Colonic mucosa (tissue), 4 donors: Measurements from ENCODE around the gene UBE2F. TPM values are rescaled to one million over a fixed set of nuclear protein-coding genes. Genes with fewer than 3 reads are reported as not detected.
A peak's percentile ranks its signal among the peaks of the same experiment; 100 is the strongest.
"Not testable (repeated sequence)": the region's sequence is repeated elsewhere in the genome, so short reads cannot be mapped to it uniquely, and the experiment has no call there.

Experiments
- DNase-seq: peaks from one replicate; pipeline ENCODE4 v3.0.0-alpha.2; 2020
- H3K27ac ChIP-seq: fragments of 200-600 bp; one replicate; pipeline ENCODE4 v1.8.0; 2021
- H3K27me3 ChIP-seq: fragments of 200-600 bp; one replicate; pipeline ENCODE4 v1.8.0; 2021
- H3K36me3 ChIP-seq: fragments of 200-600 bp; one replicate; pipeline ENCODE4 v1.8.0; 2021
- H3K4me1 ChIP-seq: fragments of 200-600 bp; one replicate; pipeline ENCODE4 v1.8.0; 2021; ENCODE audit warnings: mild to moderate bottlenecking
- H3K4me3 ChIP-seq: fragments of 200-600 bp; one replicate; pipeline ENCODE4 v1.8.0; 2021
- H3K9ac ChIP-seq, 2 donors: one replicate each; pipeline ENCODE4 v1.7.0; 2013; ENCODE audit warnings: control low read depth in 2 of 2, low read depth in 2 of 2, low read length in 2 of 2
- H3K9me3 ChIP-seq: fragments of 200-600 bp; one replicate; pipeline ENCODE4 v1.8.0; 2021
- CTCF ChIP-seq: fragments of 200-600 bp; IDR thresholded peaks from one replicate; pipeline ENCODE4 v1.8.0; 2022; ENCODE audit warnings: antibody characterized with exemption, mild to moderate bottlenecking
- intact Hi-C: fragments of 100-400 bp; cut with DNase I; formaldehyde crosslinking; loops from one replicate; pipeline ENCODE4 v1.14.1; 2022
- total RNA-seq, 2 donors: library from RNA; stranded (reverse); fragmentation: NEBNext Ultra II Directional in 1 of 2; extraction: Animal tissue kit (Norgen Biotek cat#: 25700) in 1 of 2; gene quantifications; one replicate each; pipeline ENCODE4 v1.2.1, GENCODE V29; 2021
- donor health status: healthy.
- donor health status: DM: no; HTN: no; CAD: no.
- donor health status: DM: no; HTN: no; CAD: no.

The UBE2F gene
- total RNA-seq, 2 donors from 2014 or later = 51.8 to 54.7 TPM

DNA sequence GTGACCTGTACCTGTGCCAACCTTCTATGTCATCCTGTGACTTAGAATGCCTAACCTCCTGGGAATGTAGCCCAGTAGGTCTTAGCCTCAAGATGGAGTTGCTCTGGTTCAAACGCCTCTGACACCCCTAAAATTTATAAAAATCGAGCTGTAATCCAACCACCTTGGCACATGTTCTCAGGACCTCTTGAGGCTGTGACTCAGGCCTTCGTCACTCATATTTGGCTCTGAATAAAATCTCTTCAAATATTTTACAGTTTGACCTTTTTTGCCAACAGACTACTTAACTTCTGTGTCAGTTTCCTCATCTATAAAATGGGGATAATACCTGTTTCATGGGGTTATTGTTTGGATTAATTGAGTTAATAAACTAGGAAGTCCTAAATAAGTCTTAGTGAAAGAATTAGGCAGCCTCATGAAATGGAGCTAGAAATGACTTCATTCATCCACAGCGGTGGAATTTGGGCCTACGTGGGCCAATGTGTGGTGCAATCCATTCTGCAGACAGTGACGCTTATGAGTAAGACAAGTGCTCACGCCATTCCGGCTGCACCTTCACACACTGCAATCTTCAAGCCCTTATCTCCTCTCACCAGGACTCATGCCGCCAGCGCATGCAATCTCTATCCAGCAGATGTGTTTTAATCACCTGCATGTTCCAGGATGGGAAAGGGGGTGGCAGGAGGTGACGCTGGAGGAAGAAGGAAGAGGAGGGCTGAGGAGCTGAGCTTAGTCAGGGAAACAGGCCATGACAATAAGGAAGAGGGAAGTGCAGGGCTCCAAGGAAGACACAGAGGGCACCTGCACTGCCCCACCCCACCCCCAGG lies 2.0 kb upstream of the UBE2F start:
- Histone ChIP-seq H3K27ac (peak overlapping the region; percentile 8), H3K36me3 (no peaks in the 10 kb centered on the region), H3K9me3 (peaks cover 3% of the 10 kb centered on the region), H3K9ac (no peak overlapping the region), H3K27me3 (no peaks in the 10 kb centered on the region), H3K4me3 (no peak overlapping the region), H3K4me1 (peaks cover 11% of the 10 kb centered on the region)
- no peak for TF ChIP-seq CTCF
- intact Hi-C loops = no loop called here
- DNase-seq = peak; percentile 52

DNA sequence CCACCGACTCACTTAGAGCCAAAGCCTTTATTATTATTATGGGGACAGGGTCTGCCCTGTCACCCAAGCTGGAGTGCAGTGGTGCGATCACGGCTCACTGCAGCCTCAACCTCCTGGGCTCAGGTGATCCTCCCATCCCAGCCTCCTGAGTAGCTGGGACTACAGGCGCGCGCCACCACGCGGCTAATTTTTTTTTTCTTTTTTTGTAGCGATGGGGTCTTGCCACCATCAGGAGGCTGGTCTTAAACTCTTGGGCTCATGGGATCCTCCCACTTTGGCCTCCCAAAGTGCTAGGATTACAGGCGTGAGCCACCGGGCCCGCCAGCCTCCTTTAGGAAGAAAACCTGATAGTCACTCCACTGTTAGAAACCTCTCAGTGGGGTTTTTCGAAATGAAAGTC lies 970 bp upstream of the UBE2F start:
- Histone ChIP-seq H3K4me1 (peaks cover 11% of the 10 kb centered on the region), H3K9ac (peak overlapping the region; percentile 81 to 90), H3K4me3 (peak overlapping the region; percentile 74), H3K27ac (peak overlapping the region; percentile 7)
- H3K9me3 ChIP-seq, intact Hi-C loops, H3K27me3 ChIP-seq, DNase-seq, H3K36me3 ChIP-seq: not testable (repeated sequence)

GRCh38 chr2:237966250-237966564 lies 607 bp upstream of the UBE2F start:
- Histone ChIP-seq H3K27me3 (no peaks in the 10 kb centered on the region), H3K4me1 (peaks cover 11% of the 10 kb centered on the region), H3K9ac (peak overlapping the region; percentile 81 to 90), H3K9me3 (peaks cover 3% of the 10 kb centered on the region), H3K4me3 (peak overlapping the region; percentile 74), H3K36me3 (no peaks in the 10 kb centered on the region), H3K27ac (peak overlapping the region; percentile 7)
- intact Hi-C loops = no loop called here
- TF ChIP-seq CTCF = no peak
- no peak for DNase-seq

DNA sequence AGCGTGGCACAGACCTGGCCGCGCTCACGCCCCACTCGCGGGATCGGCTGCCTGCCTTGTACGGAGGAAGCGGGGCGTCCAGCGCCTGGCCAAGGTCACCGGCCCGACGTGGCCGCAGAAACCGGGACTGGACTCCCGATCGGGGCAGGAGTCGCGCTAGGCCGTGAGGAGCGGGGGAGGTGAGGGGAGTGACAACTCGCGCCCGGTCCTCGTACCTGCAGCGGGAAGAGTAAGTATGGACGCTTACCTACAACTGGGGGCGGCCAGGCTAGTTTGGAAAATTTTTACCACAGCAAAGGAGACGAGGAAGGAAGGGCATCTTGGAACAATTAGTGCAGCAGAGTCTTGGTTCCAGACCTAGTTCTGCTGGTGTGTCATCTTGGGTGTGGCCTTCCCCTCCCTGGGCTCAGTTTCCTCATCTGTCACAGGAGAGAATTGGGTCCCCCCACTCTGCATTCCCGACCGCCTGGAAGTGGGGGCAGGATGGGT lies 693 bp downstream of the UBE2F start:
- Histone ChIP-seq H3K9me3 (peaks cover 3% of the 10 kb centered on the region), H3K4me1 (peaks cover 11% of the 10 kb centered on the region), H3K27me3 (no peaks in the 10 kb centered on the region), H3K36me3 (no peaks in the 10 kb centered on the region), H3K9ac (peak overlapping the region; percentile 48 to 65), H3K4me3 (peak overlapping the region; percentile 74), H3K27ac (peak overlapping the region; percentile 14)
- no peak for TF ChIP-seq CTCF
- DNase-seq = peak; percentile 41
- intact Hi-C loops = no loop called here

- Histone ChIP-seq H3K36me3 (no peaks in the 10 kb centered on the region), H3K27me3 (no peaks in the 10 kb centered on the region), H3K9me3 (no peaks in the 10 kb centered on the region), H3K27ac (peak overlapping the region; percentile 14), H3K9ac (peak overlapping the region; percentile 48 to 65), H3K4me1 (peaks cover 11% of the 10 kb centered on the region), H3K4me3 (peak overlapping the region; percentile 74)
- intact Hi-C loops = no loop called here
- no peak for TF ChIP-seq CTCF
- peak; percentile 60 for DNase-seq
These were observed 1.4 kb downstream of the UBE2F start for GRCh38 chr2:237968048-237968862.
